BE2C (cell line): ENCODE data around the gene NDN.

ENCODE experiments used
- DNase-seq: peaks from one replicate; pipeline ENCODE4 v3.0.0-alpha.2; 2020
- H3K27me3 ChIP-seq: fragments of 250-450 bp; sonication (Bioruptor Pico); 2 replicates; pipeline ENCODE4 v1.5.1; 2020; ENCODE audit warnings: mild to moderate bottlenecking
- H3K36me3 ChIP-seq: fragments of 250-450 bp; sonication (Bioruptor Pico); 2 replicates; pipeline ENCODE4 v1.5.1; 2020; ENCODE audit warnings: mild to moderate bottlenecking
- H3K4me1 ChIP-seq: fragments of 250-450 bp; sonication (Bioruptor Pico); 2 replicates; pipeline ENCODE4 v1.5.1; 2020
- H3K4me3 ChIP-seq: 2 replicates; pipeline ENCODE4 v1.5.1; 2011; ENCODE audit warnings: low read depth, low read length
- H3K9me3 ChIP-seq: fragments of 250-450 bp; sonication (Bioruptor Pico); 2 replicates; pipeline ENCODE4 v1.5.1; 2020
- TF ChIP-seq, protein P1 (sequence below): IDR thresholded peaks from 2 replicates; pipeline ENCODE4 v1.5.1; 2012; ENCODE audit warnings: mild to moderate bottlenecking, low read depth, low read length

Gene NDN

DNA sequence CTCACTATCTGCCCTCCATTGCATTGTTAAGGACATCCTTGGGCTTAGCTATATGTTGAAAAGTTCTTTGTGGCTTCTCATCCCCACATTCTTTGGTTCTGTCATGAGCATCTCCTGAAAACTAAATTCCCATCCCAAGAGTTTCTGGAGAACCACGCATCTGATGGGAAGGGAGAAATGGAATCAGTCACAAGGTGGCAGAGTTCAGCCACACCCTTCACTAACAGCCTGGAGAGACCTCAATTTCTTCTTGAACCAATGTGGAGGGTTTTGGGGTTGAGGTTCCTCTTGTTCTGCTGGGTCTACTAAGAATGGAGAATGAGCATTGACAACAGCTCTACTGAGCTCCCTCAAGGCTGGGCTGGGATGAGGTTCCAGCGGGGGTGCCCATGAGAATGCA lies 23.9 kb downstream of the NDN start:
- H3K4me1 ChIP-seq, result no peaks in the 10 kb centered on the region
- no peak for DNase-seq
- no peaks in the 10 kb centered on the region for H3K36me3 ChIP-seq
- H3K9me3 ChIP-seq, result no peaks in the 10 kb centered on the region
- no peaks in the 10 kb centered on the region for H3K27me3 ChIP-seq
- TF ChIP-seq, protein P1, sequence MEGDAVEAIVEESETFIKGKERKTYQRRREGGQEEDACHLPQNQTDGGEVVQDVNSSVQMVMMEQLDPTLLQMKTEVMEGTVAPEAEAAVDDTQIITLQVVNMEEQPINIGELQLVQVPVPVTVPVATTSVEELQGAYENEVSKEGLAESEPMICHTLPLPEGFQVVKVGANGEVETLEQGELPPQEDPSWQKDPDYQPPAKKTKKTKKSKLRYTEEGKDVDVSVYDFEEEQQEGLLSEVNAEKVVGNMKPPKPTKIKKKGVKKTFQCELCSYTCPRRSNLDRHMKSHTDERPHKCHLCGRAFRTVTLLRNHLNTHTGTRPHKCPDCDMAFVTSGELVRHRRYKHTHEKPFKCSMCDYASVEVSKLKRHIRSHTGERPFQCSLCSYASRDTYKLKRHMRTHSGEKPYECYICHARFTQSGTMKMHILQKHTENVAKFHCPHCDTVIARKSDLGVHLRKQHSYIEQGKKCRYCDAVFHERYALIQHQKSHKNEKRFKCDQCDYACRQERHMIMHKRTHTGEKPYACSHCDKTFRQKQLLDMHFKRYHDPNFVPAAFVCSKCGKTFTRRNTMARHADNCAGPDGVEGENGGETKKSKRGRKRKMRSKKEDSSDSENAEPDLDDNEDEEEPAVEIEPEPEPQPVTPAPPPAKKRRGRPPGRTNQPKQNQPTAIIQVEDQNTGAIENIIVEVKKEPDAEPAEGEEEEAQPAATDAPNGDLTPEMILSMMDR, result no peak
- H3K4me3 ChIP-seq, result no peak overlapping the region

DNA sequence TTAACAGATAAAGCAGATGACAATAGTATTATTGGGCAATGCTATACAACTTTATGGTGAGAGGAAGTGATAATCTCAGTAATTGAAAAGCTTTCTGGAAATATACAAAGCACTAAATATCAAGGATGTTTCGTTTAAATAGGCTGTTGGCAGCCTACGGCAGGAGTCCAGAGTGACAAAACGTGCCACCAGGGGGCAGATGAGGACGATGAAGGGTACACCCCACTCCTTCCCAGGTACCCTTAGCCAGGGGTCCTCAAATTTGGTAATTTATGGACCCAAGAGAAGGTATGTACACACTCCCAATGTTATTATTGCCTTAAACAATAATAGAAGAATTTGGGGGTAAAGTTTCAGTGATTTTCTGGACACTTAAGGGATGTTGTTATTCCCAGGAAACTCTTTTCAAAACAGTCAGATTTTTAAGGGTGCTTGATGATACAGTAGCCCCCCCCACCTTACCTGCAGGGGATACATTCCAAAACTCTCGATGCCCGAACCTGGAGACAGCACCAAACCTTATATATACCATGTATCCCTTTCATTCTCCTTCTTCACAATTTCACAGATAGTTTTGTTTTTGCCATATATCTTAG lies 38.1 kb downstream of the NDN start:
- Histone ChIP-seq H3K27me3 (peaks cover 9% of the 10 kb centered on the region), H3K4me1 (no peaks in the 10 kb centered on the region), H3K9me3 (no peaks in the 10 kb centered on the region), H3K4me3 (no peak overlapping the region), H3K36me3 (no peaks in the 10 kb centered on the region)
- peak; percentile 64 for DNase-seq
- TF ChIP-seq, protein P1, result peak; percentile 78

DNA sequence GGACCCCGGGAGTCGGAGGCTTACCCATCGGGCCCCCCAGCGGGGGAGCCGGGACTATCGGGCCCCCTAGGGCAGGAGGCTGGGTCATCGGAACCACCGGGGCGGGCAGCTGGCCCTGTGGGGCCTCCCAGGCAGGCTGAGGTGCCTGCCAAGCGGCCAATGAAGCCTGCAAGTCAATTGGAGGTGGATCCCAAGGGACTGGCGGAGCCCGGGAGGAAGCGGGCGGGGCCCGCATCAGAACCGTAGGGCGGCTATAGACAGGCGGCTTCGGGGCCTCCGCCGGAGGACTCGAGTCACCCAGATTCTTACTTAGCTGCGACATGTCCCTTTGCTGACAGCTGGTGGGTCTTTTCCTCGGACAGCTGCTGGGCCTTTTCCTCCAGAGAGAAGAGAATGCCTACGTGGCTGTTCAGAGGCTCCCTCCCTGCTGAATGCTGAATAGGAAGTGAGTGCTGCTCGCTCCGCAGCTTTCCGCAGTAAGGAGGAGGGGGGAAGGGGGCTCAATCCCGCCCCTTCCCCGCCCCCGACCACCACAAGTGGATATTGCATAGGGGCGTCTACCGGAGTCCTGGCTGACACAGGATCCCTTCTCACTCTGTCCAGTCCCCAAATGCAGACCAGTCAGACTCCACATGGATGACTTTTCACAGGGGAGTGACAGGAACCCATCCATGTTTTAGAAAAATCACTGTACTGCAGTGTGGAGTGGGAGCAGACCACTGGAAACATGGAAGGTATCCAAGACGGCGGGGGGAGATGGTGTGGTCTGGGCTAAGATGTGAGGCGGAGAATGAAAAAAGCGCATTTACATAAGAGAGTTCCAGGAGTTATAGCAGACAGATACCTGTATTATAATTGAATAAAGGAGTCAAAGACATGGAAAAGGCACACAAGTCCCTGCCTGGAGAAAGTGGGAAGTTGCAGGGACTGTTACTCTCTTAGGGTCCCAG lies 39.4 kb downstream of the NDN start, which contains the start of gene MAGEL2:
Gene MAGEL2 (minus strand): TSS at position 447 of the 950 bp plus-strand sequence. CDS start 125 bp downstream, at position 322.
- H3K4me3 ChIP-seq, result peak within 1 kb of the TSS; percentile 24
- DNase-seq, result no peak
- H3K9me3 ChIP-seq, result no peaks in the 10 kb centered on the region
- peaks cover 9% of the 10 kb centered on the region for H3K27me3 ChIP-seq
- H3K4me1 ChIP-seq, result no peaks in the 10 kb centered on the region
- TF ChIP-seq, protein P1, result no peak
- no peaks in the 10 kb centered on the region for H3K36me3 ChIP-seq

DNA sequence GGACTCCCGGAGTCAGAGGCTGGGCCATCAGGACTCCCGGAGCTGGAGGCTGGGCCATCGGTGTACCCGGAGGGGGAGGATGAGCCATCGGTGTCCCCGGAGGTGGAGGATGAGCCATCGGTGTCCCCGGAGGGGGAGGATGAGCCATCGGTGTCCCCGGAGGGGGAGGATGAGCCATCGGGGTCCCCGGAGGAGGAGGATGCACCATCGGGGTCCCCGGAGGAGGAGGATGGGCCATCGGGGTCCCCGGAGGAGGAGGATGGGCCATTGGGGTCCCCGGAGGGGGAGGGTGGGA lies 40.2 kb downstream of the NDN start:
- peaks cover 9% of the 10 kb centered on the region for H3K27me3 ChIP-seq
- no peaks in the 10 kb centered on the region for H3K4me1 ChIP-seq
- TF ChIP-seq, protein P1, result no peak
- no peak for DNase-seq
- no peaks in the 10 kb centered on the region for H3K9me3 ChIP-seq
- no peaks in the 10 kb centered on the region for H3K36me3 ChIP-seq
- H3K4me3 ChIP-seq, result no peak overlapping the region

DNA sequence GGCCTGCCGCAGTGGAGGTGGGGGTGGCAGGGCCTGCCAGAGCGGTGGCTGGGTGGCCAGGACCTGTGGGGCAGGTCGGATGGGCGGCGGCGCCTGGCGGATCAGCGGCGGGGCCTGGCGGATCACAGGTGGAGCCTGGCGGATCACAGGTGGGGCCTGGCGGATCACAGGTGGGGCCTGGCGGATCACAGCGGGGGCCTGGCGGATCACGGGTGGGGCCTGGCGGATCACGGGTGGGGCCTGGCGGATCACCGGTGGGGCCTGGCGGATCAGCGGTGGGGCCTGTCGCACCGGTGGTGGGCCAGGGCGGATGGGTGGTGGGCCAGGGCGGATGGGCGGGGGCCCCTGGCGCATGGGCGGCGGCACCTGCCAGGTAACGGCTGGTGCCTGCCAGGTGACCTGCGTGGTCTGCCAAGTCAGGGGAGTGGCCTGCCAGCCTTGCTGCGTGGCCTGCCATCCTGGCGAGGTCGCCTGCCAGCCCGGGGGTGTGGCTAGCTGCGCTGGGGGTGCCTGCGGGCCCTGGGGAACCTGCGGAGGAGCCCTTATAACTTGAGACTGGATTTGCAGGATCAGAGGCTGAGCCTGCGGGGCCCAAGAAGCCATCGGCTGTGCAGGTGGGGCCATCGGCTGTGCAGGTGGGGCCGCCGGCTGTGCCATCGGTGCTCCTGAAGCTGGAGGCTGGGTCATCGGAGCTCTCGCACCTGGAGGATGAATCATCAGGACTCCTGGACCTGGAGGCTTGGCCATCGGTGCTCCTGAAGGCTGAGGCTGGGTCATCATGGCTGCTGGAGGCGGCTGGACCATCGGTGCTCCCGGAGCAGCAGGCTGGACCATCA lies 40.7 kb downstream of the NDN start:
- DNase-seq, result no peak
- Histone ChIP-seq H3K4me1 (no peaks in the 10 kb centered on the region), H3K27me3 (peaks cover 9% of the 10 kb centered on the region), H3K4me3 (no peak overlapping the region), H3K9me3 (no peaks in the 10 kb centered on the region), H3K36me3 (no peaks in the 10 kb centered on the region)
- TF ChIP-seq, protein P1, result no peak
